Gastroesophageal sphincter (tissue), 4 donors: Measurements from ENCODE around the gene RPL18. TPM values are rescaled to one million over a fixed set of nuclear protein-coding genes. Genes with fewer than 3 reads are reported as not detected.
A peak's percentile ranks its signal among the peaks of the same experiment; 100 is the strongest.

Experiments used
- ATAC-seq: fragments of 150-250 bp; one replicate; pipeline ENCODE4 v1.9.1; 2016; ENCODE audit warnings: mild to moderate bottlenecking, moderate library complexity
- H3K27ac ChIP-seq, 4 donors: fragments of 200-600 bp; sonication (generic) in 3 of 4; 1 replicate in 3 of 4; 2 replicates in 1 of 4; pipeline ENCODE4 v1.5.1; 2016 to 2019
- H3K27me3 ChIP-seq: fragments of 200-600 bp; sonication (generic); one replicate; pipeline ENCODE4 v1.5.1; 2019
- H3K36me3 ChIP-seq, 2 donors: fragments of 200-600 bp; sonication (generic); one replicate each; pipeline ENCODE4 v1.5.1; 2019; ENCODE audit warnings: control low read depth in 1 of 2
- H3K4me1 ChIP-seq, 3 donors: fragments of 200-600 bp; sonication (generic); 1 replicate in 2 of 3; 2 replicates in 1 of 3; pipeline ENCODE4 v1.5.1; 2016 to 2019; ENCODE audit warnings: control low read depth in 2 of 3
- H3K4me3 ChIP-seq, 2 donors: fragments of 200-600 bp; sonication (generic); one replicate each; pipeline ENCODE4 v1.5.1; 2019; ENCODE audit warnings: mild to moderate bottlenecking in 1 of 2, moderate library complexity in 1 of 2
- H3K9me3 ChIP-seq, 3 donors: fragments of 200-600 bp; sonication (generic); one replicate each; pipeline ENCODE4 v1.5.1; 2017 to 2019; ENCODE audit warnings: control low read depth in 2 of 3
- EP300 ChIP-seq: sonication (generic); formaldehyde crosslinking; IDR thresholded peaks from one replicate; pipeline ENCODE4 v1.6.1; 2017; ENCODE audit warnings: antibody characterized with exemption, mild to moderate bottlenecking
- POLR2A ChIP-seq, 2 donors: fragments of 450-650 bp; IDR thresholded peaks; one replicate each; pipeline ENCODE4 v1.6.1; 2017; ENCODE audit warnings: antibody characterized with exemption in 2 of 2, mild to moderate bottlenecking in 2 of 2, moderate library complexity in 1 of 2
- POLR2AphosphoS5 ChIP-seq: sonication (generic); formaldehyde crosslinking; IDR thresholded peaks from one replicate; pipeline ENCODE4 v1.6.1; 2017; ENCODE audit warnings: antibody characterized with exemption
- WGBS, 2 donors: methylation state at CpG; one replicate each; pipeline ENCODE4 v1.1.5; 2018; ENCODE audit warnings: low coverage in 1 of 2; 5-methylcytosine and 5-hydroxymethylcytosine counted together
- total RNA-seq, 4 donors: library from RNA; depleted of rRNA; stranded (reverse); fragments of >200 nt; gene quantifications; one replicate each; pipeline ENCODE4 v1.1.0, GENCODE V29; 2016
- TF ChIP-seq, protein P1 (sequence below), 4 experiments: fragments of 200-600 bp in 2 of 4; fragments of 450-650 bp in 2 of 4; sonication (generic) in 1 of 4; IDR thresholded peaks; one replicate each; pipeline ENCODE4 v1.5.1; 2017 to 2019; ENCODE audit warnings: antibody characterized with exemption in 4 of 4, mild to moderate bottlenecking in 2 of 4, moderate library complexity in 2 of 4

The RPL18 gene
- total RNA-seq, 4 donors from 2014 or later: 1,261 to 2,300 (median 1,588) TPM

DNA sequence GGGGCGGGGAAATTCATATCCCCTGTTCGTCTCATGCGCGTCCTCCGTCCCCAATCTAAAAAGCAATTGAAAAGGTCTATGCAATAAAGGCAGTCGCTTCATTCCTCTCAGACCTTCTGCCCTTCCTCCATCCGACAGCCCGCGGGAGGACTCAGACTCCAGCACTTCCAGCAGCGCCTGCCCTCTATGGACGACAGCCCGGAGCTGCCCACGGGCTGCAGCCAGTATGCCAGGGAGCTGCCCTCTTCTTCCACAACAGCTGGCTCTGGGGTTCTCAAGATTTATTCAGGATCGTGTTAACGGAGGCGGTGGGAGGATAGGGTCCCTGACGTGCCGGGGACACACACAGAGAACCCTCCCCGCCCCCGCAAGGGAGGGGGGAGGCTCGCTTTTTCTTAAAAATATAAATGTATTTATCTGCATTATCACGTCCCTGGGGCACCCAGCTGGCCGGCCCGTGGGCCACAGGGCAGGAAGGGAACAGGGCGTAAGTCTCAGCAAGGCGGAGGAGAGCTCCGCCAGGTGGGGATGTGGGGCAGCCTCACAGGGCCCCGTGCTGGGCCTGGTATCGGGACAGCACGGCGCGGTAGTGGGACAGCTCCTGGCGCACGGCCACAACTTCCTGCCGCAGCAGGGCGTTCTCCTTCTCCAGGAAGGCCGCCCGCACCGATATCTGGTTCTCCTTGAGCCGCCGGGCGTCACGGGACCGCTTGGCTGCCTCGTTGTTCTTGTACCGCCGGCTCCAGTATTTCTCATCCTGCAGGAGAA is 11.5 kb upstream of the RPL18 start:
- Histone ChIP-seq H3K27ac (peak overlapping the region; percentile 41 to 98 (median 89)), H3K36me3 (peaks cover 0 to 52% of the 10 kb centered on the region in 2 donors), H3K4me3 (peak overlapping the region in 1 of 2 donors; percentile 5), H3K27me3 (no peaks in the 10 kb centered on the region), H3K4me1 (peaks cover 10 to 75% (median 35%) of the 10 kb centered on the region in 3 donors), H3K9me3 (no peaks in the 10 kb centered on the region)
- peak; percentile 23 for ATAC-seq
- TF ChIP-seq, protein P1, sequence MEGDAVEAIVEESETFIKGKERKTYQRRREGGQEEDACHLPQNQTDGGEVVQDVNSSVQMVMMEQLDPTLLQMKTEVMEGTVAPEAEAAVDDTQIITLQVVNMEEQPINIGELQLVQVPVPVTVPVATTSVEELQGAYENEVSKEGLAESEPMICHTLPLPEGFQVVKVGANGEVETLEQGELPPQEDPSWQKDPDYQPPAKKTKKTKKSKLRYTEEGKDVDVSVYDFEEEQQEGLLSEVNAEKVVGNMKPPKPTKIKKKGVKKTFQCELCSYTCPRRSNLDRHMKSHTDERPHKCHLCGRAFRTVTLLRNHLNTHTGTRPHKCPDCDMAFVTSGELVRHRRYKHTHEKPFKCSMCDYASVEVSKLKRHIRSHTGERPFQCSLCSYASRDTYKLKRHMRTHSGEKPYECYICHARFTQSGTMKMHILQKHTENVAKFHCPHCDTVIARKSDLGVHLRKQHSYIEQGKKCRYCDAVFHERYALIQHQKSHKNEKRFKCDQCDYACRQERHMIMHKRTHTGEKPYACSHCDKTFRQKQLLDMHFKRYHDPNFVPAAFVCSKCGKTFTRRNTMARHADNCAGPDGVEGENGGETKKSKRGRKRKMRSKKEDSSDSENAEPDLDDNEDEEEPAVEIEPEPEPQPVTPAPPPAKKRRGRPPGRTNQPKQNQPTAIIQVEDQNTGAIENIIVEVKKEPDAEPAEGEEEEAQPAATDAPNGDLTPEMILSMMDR (IDR thresholded peaks at IDR 0.05): peak in 1 of 4 experiments; percentile 38
- TF ChIP-seq EP300: no peak
- no CpG with 5 or more reads among the region's 47 CpGs for WGBS, 2 donors

DNA sequence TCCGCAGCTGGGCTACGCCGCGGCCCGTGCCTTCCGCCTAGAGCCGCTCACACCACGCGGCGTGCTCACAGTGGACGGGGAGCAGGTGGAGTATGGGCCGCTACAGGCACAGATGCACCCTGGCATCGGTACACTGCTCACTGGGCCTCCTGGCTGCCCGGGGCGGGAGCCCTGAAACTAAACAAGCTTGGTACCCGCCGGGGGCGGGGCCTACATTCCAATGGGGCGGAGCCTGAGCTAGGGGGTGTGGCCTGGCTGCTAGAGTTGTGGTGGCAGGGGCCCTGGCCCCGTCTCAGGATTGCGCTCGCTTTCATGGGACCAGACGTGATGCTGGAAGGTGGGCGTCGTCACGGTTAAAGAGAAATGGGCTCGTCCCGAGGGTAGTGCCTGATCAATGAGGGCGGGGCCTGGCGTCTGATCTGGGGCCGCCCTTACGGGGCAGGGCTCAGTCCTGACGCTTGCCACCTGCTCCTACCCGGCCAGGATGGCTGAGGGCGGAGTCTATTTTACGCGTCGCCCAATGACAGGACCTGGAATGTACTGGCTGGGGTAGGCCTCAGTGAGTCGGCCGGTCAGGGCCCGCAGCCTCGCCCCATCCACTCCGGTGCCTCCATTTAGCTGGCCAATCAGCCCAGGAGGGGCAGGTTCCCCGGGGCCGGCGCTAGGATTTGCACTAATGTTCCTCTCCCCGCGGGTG is 10.8 kb upstream of the RPL18 start:
- Histone ChIP-seq H3K27ac (peak overlapping the region; percentile 41 to 98 (median 89)), H3K9me3 (no peaks in the 10 kb centered on the region), H3K36me3 (peaks cover 0 to 52% of the 10 kb centered on the region in 2 donors), H3K4me3 (peak overlapping the region in 1 of 2 donors; percentile 5), H3K4me1 (peaks cover 8 to 75% (median 35%) of the 10 kb centered on the region in 3 donors), H3K27me3 (no peaks in the 10 kb centered on the region)
- TF ChIP-seq, protein P1 (IDR thresholded peaks at IDR 0.05): no peak
- TF ChIP-seq POLR2AphosphoS5: no peak
- no peak for TF ChIP-seq POLR2A (IDR thresholded peaks at IDR 0.05)
- TF ChIP-seq EP300: no peak
- ATAC-seq: peak; percentile 50
- WGBS, 2 donors: 60% methylated on average over 4 of the region's 48 CpGs; no CpG with 5 or more reads in 1 of the 2 donors

DNA sequence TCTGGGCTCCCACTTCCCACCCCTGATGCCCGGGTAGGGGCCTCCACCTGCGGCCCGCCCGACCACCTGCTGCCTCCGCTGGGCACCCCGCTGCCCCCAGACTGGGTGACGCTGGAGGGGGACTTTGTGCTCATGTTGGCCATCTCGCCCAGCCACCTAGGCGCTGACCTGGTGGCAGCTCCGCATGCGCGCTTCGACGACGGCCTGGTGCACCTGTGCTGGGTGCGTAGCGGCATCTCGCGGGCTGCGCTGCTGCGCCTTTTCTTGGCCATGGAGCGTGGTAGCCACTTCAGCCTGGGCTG is 10.3 kb upstream of the RPL18 start:
- TF ChIP-seq, protein P1 (IDR thresholded peaks at IDR 0.05): no peak
- TF ChIP-seq POLR2AphosphoS5: no peak
- no peak for TF ChIP-seq EP300
- no peak for TF ChIP-seq POLR2A (IDR thresholded peaks at IDR 0.05)
- peaks cover 7 to 75% (median 36%) of the 10 kb centered on the region in 3 donors for H3K4me1 ChIP-seq
- WGBS, 2 donors: 84% methylated on average over 14 of the region's 22 CpGs; no CpG with 5 or more reads in 1 of the 2 donors
- peak overlapping the region; percentile 41 to 98 (median 89) for H3K27ac ChIP-seq
- H3K36me3 ChIP-seq: peaks cover 0 to 52% of the 10 kb centered on the region in 2 donors
- no peaks in the 10 kb centered on the region for H3K9me3 ChIP-seq
- H3K27me3 ChIP-seq: no peaks in the 10 kb centered on the region
- no peak for ATAC-seq
- H3K4me3 ChIP-seq: no peak overlapping the region

DNA sequence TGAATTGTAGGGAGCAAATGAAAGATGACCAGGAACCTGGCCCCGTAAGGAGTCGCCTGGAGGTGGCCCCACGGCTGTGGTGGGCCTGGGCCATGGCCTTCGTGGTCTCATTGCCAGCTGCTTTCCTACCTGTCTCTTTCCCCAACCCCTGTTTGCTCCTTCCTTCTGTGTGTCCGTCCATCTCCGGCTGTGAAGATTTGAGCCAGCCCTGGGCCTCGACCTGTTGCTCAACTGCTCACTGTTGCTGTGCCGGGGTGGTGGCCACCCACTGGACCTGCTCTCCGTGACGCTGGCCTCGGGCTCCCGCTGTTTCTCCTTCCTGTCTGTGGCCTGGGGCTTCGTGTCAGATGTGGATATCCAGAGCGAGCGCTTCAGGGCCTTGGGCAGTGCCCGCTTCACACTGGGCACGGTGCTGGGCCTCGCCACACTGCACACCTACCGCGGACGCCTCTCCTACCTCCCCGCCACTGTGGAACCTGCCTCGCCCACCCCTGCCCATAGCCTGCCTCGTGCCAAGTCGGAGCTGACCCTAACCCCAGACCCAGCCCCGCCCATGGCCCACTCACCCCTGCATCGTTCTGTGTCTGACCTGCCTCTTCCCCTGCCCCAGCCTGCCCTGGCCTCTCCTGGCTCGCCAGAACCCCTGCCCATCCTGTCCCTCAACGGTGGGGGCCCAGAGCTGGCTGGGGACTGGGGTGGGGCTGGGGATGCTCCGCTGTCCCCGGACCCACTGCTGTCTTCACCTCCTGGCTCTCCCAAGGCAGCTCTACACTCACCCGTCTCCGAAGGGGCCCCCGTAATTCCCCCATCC is 9.7 kb upstream of the RPL18 start:
- peaks cover 3 to 72% (median 31%) of the 10 kb centered on the region in 3 donors for H3K4me1 ChIP-seq

DNA sequence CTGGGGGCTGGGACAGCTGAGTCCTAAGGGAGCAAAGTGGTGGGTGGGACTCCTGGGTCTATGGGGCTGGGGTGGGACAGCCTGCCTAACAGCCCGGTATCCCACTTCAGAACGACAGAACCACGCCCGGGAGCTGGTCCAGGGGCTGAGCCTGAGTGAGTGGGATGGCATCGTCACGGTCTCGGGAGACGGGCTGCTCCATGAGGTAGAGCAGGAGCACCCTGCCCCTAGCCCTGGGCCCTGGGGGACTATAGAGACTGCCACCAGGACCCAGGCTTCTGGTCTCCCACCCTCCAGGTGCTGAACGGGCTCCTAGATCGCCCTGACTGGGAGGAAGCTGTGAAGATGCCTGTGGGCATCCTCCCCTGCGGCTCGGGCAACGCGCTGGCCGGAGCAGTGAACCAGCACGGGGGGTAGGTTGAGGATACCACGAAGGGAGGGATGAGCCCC is 8.9 kb upstream of the RPL18 start:
- Histone ChIP-seq H3K27me3 (no peaks in the 10 kb centered on the region), H3K4me3 (no peak overlapping the region), H3K27ac (peak overlapping the region in 3 of 4 donors; percentile 7 to 98 (median 92)), H3K36me3 (peaks cover 0 to 48% of the 10 kb centered on the region in 2 donors), H3K4me1 (peaks cover 0 to 72% (median 31%) of the 10 kb centered on the region in 3 donors), H3K9me3 (no peaks in the 10 kb centered on the region)
- TF ChIP-seq POLR2A (IDR thresholded peaks at IDR 0.05) (peak in 1 of 2 donors; percentile 14), POLR2AphosphoS5 (no peak)
- no CpG with 5 or more reads among the region's 17 CpGs for WGBS, 2 donors
- no peak for ATAC-seq

More for the DNA sequence above, 9.7 kb upstream of the RPL18 start:
- Histone ChIP-seq H3K27me3 (no peaks in the 10 kb centered on the region), H3K4me3 (no peak overlapping the region), H3K36me3 (peaks cover 0 to 52% of the 10 kb centered on the region in 2 donors), H3K9me3 (no peaks in the 10 kb centered on the region), H3K27ac (peak overlapping the region in 3 of 4 donors; percentile 86 to 98 (median 92))
- TF ChIP-seq POLR2AphosphoS5 (no peak), EP300 (no peak)
- no peak for ATAC-seq
- 68 to 80% methylated on average over 5 to 11 of the region's 34 CpGs for WGBS, 2 donors
